Keratinocyte (primary cell): Measurements from ENCODE around the gene SCRN1. TPM values are rescaled to one million over a fixed set of nuclear protein-coding genes. Genes with fewer than 3 reads are reported as not detected.

Experiments used
- DNase-seq: peaks from one replicate; pipeline ENCODE4 v3.0.0-alpha.2; 2011; ENCODE audit warnings: low read depth, missing footprints, low spot score
- FAIRE-seq: peaks from 2 replicates; lab custom pipeline; 2011; peaks lifted over from hg19 to GRCh38; lab: Jason Lieb, UNC
- H2AFZ ChIP-seq: 2 replicates; pipeline ENCODE4 v1.6.0; 2012; ENCODE audit warnings: low read length, control low read depth, inconsistent platforms; ENCODE audit not compliant: control insufficient read depth
- H3K27ac ChIP-seq: 2 replicates; pipeline ENCODE4 v1.5.1; 2011; ENCODE audit warnings: low read length; ENCODE audit not compliant: control insufficient read depth, insufficient read depth
- H3K27me3 ChIP-seq: 3 replicates; pipeline ENCODE4 v1.6.0; 2011; ENCODE audit warnings: low read length; ENCODE audit not compliant: control insufficient read depth, insufficient read depth; ENCODE audit errors: extremely low read depth
- H3K36me3 ChIP-seq, 2 experiments: 2 replicates in 1 of 2; 3 replicates in 1 of 2; pipeline ENCODE4 v1.5.1; 2011; ENCODE audit warnings: low read length in 2 of 2, mild to moderate bottlenecking in 1 of 2; ENCODE audit not compliant: control insufficient read depth in 2 of 2, insufficient read depth in 2 of 2; ENCODE audit errors: extremely low read depth in 1 of 2
- H3K4me1 ChIP-seq: 3 replicates; pipeline ENCODE4 v1.5.1; 2011; ENCODE audit warnings: low read length; ENCODE audit not compliant: control insufficient read depth, insufficient read depth; ENCODE audit errors: extremely low read depth
- H3K4me2 ChIP-seq: 3 replicates; pipeline ENCODE4 v1.6.0; 2011; ENCODE audit warnings: low read depth, low read length; ENCODE audit not compliant: control insufficient read depth, insufficient read depth; ENCODE audit errors: extremely low read depth
- H3K4me3 ChIP-seq, 3 experiments: fragments of 200-600 bp in 1 of 3; sonication (generic) in 1 of 3; 2 replicates in 2 of 3; 3 replicates in 1 of 3; pipeline ENCODE4 v1.5.1; 2011 to 2016; ENCODE audit warnings: low read length in 3 of 3, mild to moderate bottlenecking in 3 of 3, control low read depth in 2 of 3, inconsistent platforms in 1 of 3, low read depth in 1 of 3, mixed read lengths in 1 of 3, mixed run types in 1 of 3, moderate library complexity in 1 of 3; ENCODE audit not compliant: control insufficient read depth in 2 of 3, insufficient read depth in 2 of 3; ENCODE audit errors: extremely low read depth in 1 of 3
- H3K79me2 ChIP-seq: 2 replicates; pipeline ENCODE4 v1.6.0; 2012; ENCODE audit warnings: low read length; ENCODE audit not compliant: control insufficient read depth, insufficient read depth
- H3K9ac ChIP-seq: 3 replicates; pipeline ENCODE4 v1.6.0; 2011; ENCODE audit warnings: low read length; ENCODE audit not compliant: control insufficient read depth, insufficient read depth; ENCODE audit errors: extremely low read depth
- H3K9me1 ChIP-seq: 3 replicates; pipeline ENCODE4 v1.6.0; 2011; ENCODE audit warnings: low read length; ENCODE audit not compliant: control insufficient read depth, insufficient read depth; ENCODE audit errors: extremely low read depth
- H3K9me3 ChIP-seq: 2 replicates; pipeline ENCODE4 v1.5.1; 2012; ENCODE audit warnings: low read depth, low read length; ENCODE audit not compliant: control insufficient read depth
- H4K20me1 ChIP-seq: 3 replicates; pipeline ENCODE4 v1.6.0; 2011; ENCODE audit warnings: low read length; ENCODE audit not compliant: control insufficient read depth, insufficient read depth; ENCODE audit errors: extremely low read depth
- CTCF ChIP-seq, 3 experiments: IDR thresholded peaks in 1 of 3; conservative IDR thresholded peaks in 1 of 3; optimal IDR thresholded peaks in 1 of 3; 2 replicates in 2 of 3; 3 replicates in 1 of 3; pipeline versions ENCODE3 to v1.5.1; 2011; ENCODE audit warnings: low read length in 3 of 3, mild to moderate bottlenecking in 3 of 3, moderate library complexity in 2 of 3, control low read depth in 1 of 3, inconsistent platforms in 1 of 3; ENCODE audit not compliant: insufficient read depth in 2 of 3; ENCODE audit errors: extremely low read depth in 1 of 3
- EZH2 ChIP-seq: IDR thresholded peaks from one replicate; pipeline ENCODE4 v1.6.1; 2012; ENCODE audit warnings: inconsistent platforms, mild to moderate bottlenecking, low read length, moderate library complexity
- dilution Hi-C: fragments of 300-500 bp; cut with MboI; formaldehyde crosslinking; loops from one replicate; pipeline ENCODE4 v1.7.0; 2020; ENCODE audit warnings: low sequenced_read_pairs; ENCODE audit not compliant: extremely low pct_ligation_motif_present
- polyA plus RNA-seq, 5 experiments: library from polyadenylated mRNA; depleted of rRNA in 3 of 5; stranded (reverse) in 3 of 5; stranded (forward) in 1 of 5; unstranded in 1 of 5; fragments of >200 nt; gene quantifications; 1 replicate in 1 of 5; 2 replicates in 3 of 5; 3 replicates in 1 of 5; pipeline versions ENCODE4 v1.2.1 to v1.2.3, GENCODE V29; 2011 to 2012; ENCODE audit warnings: missing spikeins in 2 of 5, low read depth in 1 of 5, low replicate concordance in 1 of 5

SCRN1 gene
- polyA plus RNA-seq, 1 donor (not counting 4 experiments of a cell fraction or from before 2014, with no cell fraction given) = 52.3 TPM

GRCh38 chr7:29890251-29890650 is 99.3 kb downstream of the SCRN1 start:
- H2AFZ ChIP-seq = no peak overlapping the region
- no peaks in the 10 kb centered on the region for H3K4me1 ChIP-seq
- no peak for DNase-seq
- H3K27me3 ChIP-seq = no peaks in the 10 kb centered on the region
- H3K9me1 ChIP-seq = no peaks in the 10 kb centered on the region
- H3K27ac ChIP-seq = no peak overlapping the region
- no peak for FAIRE-seq
- H3K4me2 ChIP-seq = no peak overlapping the region
- no peak for TF ChIP-seq EZH2
- no peak for TF ChIP-seq CTCF (optimal IDR thresholded peaks at IDR 0.05 in 1 of 3, IDR thresholded peaks at IDR 0.05 in 1 of 3, conservative IDR thresholded peaks at IDR 0.05 in 1 of 3; ENCODE audit: extremely low read depth in 1 of 3, insufficient read depth in 2 of 3, low read length in 3 of 3)
- H3K9me3 ChIP-seq = no peaks in the 10 kb centered on the region
- H3K9ac ChIP-seq = no peak overlapping the region
- H3K36me3 ChIP-seq = no peaks in the 10 kb centered on the region
- H4K20me1 ChIP-seq = no peaks in the 10 kb centered on the region
- H3K4me3 ChIP-seq = no peak overlapping the region
- dilution Hi-C loops = no loop called here
- H3K79me2 ChIP-seq = no peaks in the 10 kb centered on the region

GRCh38 chr7:29889288-29889687 is 100.3 kb downstream of the SCRN1 start:
- no peak for FAIRE-seq
- TF ChIP-seq CTCF (optimal IDR thresholded peaks at IDR 0.05 in 1 of 3, IDR thresholded peaks at IDR 0.05 in 1 of 3, conservative IDR thresholded peaks at IDR 0.05 in 1 of 3; ENCODE audit: extremely low read depth in 1 of 3, insufficient read depth in 2 of 3, low read length in 3 of 3) (no peak), EZH2 (no peak)

More at GRCh38 chr7:29889288-29889687, 100.3 kb downstream of the SCRN1 start:
- no peaks in the 10 kb centered on the region for H3K9me3 ChIP-seq
- no peaks in the 10 kb centered on the region for H3K79me2 ChIP-seq
- no peaks in the 10 kb centered on the region for H3K4me1 ChIP-seq
- H3K4me3 ChIP-seq = no peak overlapping the region
- no peak for DNase-seq
- H3K9me1 ChIP-seq = no peaks in the 10 kb centered on the region
- H3K27ac ChIP-seq = no peak overlapping the region
- H3K9ac ChIP-seq = no peak overlapping the region
- no peaks in the 10 kb centered on the region for H3K36me3 ChIP-seq
- no peaks in the 10 kb centered on the region for H3K27me3 ChIP-seq
- no peak overlapping the region for H3K4me2 ChIP-seq
- H4K20me1 ChIP-seq = no peaks in the 10 kb centered on the region
- dilution Hi-C loops = no loop called here
- H2AFZ ChIP-seq = no peak overlapping the region
